ENCODE data around the gene PACRG. TPM values are rescaled to one million over a fixed set of nuclear protein-coding genes. Genes with fewer than 3 reads are reported as not detected.
A peak's percentile ranks its signal among the peaks of the same experiment; 100 is the strongest.

Gene PACRG
- total and polyA plus RNA-seq, 8 donors, result 1.8 to 28.6 (median 3.2) TPM; not detected in 2

GRCh38 chr6:163085861-163086623 lies 358.3 kb downstream of the PACRG start:
- Histone ChIP-seq H3K36me3 (no peaks in the 10 kb centered on the region), H3K27me3 (no peaks in the 10 kb centered on the region), H3K27ac (no peak overlapping the region), H3K4me3 (no peak overlapping the region), H3K4me1 (no peaks in the 10 kb centered on the region), H3K9me3 (no peaks in the 10 kb centered on the region)
- 49 to 63% (median 54%) methylated on average over 8 of the region's 8 CpGs for WGBS, 5 donors
- TF ChIP-seq CTCF (IDR thresholded peaks at IDR 0.05) (no peak), EP300 (IDR thresholded peaks at IDR 0.05) (no peak), POLR2A (IDR thresholded peaks at IDR 0.05) (no peak), POLR2AphosphoS5 (IDR thresholded peaks at IDR 0.05) (no peak)
- intact Hi-C loops (cut with DNase I; ENCODE audit: low total_unique reads), result no loop called here
- DNase-seq, result no peak

DNA sequence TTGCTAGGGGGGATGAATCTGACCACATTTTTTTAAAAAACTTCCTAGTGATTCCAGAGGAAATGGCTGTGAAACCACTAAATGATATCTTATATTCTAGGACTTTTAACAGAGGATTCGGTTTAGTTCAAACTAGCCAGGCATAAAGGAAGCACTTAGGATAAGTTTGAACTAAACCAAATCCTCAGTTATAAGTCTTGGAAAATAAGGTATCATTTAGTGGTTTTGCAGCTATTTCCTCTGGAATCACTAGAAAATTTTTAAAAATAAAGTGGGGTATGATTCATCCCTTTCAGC lies 358.8 kb downstream of the PACRG start:
- H3K27me3 ChIP-seq, result no peaks in the 10 kb centered on the region
- no peak overlapping the region for H3K27ac ChIP-seq
- no peak for DNase-seq
- TF ChIP-seq EP300 (IDR thresholded peaks at IDR 0.05) (no peak), POLR2AphosphoS5 (IDR thresholded peaks at IDR 0.05) (no peak), POLR2A (IDR thresholded peaks at IDR 0.05) (no peak), CTCF (IDR thresholded peaks at IDR 0.05) (no peak)
- H3K9me3 ChIP-seq, result no peaks in the 10 kb centered on the region
- intact Hi-C loops (cut with DNase I; ENCODE audit: low total_unique reads), result no loop called here
- 54 to 63% (median 60%) methylated on average over 1 of the region's 1 CpG for WGBS, 5 donors
- H3K4me1 ChIP-seq, result no peaks in the 10 kb centered on the region
- no peaks in the 10 kb centered on the region for H3K36me3 ChIP-seq
- H3K4me3 ChIP-seq, result no peak overlapping the region

- H3K27me3 ChIP-seq, result no peaks in the 10 kb centered on the region
- no peaks in the 10 kb centered on the region for H3K9me3 ChIP-seq
- no peak for DNase-seq
- TF ChIP-seq POLR2A (IDR thresholded peaks at IDR 0.05) (no peak), CTCF (IDR thresholded peaks at IDR 0.05) (no peak), POLR2AphosphoS5 (IDR thresholded peaks at IDR 0.05) (no peak), EP300 (IDR thresholded peaks at IDR 0.05) (no peak)
- intact Hi-C loops (cut with DNase I; ENCODE audit: low total_unique reads), result no loop called here
- no peaks in the 10 kb centered on the region for H3K4me1 ChIP-seq
- no peaks in the 10 kb centered on the region for H3K36me3 ChIP-seq
- H3K27ac ChIP-seq, result no peak overlapping the region
- H3K4me3 ChIP-seq, result no peak overlapping the region
Observed at GRCh38 chr6:163087981-163088380, 360.2 kb downstream of the PACRG start.

DNA sequence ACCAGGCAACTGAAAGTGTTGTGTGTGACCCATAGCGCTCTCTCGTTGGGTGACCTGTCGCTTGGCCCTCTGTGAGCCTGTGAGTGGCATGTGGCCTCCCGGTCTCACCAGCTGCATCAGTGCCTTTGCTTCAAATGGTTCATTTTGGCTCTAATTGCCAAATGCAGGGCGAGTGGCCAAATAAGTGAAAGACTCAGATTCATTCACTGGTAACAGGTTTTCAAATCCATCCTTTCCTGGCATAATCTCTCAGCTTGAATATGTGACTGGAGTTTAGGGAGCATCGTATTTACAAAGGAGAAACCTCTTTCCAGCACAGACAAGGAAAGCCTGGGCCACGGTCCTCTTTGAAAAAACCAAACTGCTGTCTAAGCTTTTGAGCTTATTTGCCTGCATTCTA lies 365.1 kb downstream of the PACRG start:
- no peaks in the 10 kb centered on the region for H3K9me3 ChIP-seq
- TF ChIP-seq POLR2A (IDR thresholded peaks at IDR 0.05), result no peak
- TF ChIP-seq EP300 (IDR thresholded peaks at IDR 0.05), result no peak
- TF ChIP-seq POLR2AphosphoS5 (IDR thresholded peaks at IDR 0.05), result no peak
- no peak overlapping the region for H3K4me3 ChIP-seq
- peak in 1 of 2 donors; percentile 9 for DNase-seq
- H3K36me3 ChIP-seq, result no peaks in the 10 kb centered on the region
- intact Hi-C loops (cut with DNase I; ENCODE audit: low total_unique reads), result no loop called here
- 75 to 82% (median 81%) methylated on average over 7 of the region's 7 CpGs for WGBS, 5 donors
- H3K27me3 ChIP-seq, result no peaks in the 10 kb centered on the region
- no peak overlapping the region for H3K27ac ChIP-seq
- H3K4me1 ChIP-seq, result no peaks in the 10 kb centered on the region

DNA sequence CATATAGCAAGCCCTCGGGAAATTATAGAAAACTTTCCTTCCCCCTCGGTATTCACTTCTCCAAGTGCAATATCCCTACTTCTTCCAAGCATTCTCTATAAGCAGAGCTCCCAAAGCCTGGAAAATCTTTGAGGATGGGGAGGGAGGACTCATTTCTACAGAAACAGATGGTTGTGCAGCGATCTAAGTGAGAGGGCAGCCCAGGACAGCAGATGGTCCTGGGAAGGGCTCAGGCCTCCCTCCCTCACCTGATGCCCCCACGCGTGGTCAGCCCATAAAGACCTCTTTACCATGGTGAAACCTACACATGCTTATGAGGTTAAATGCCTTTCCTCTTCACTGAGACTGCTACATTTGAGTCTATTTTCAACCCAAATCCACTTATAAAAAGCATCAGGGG lies 367.1 kb downstream of the PACRG start:
- intact Hi-C loops (cut with DNase I; ENCODE audit: low total_unique reads), result no loop called here
- Histone ChIP-seq H3K36me3 (no peaks in the 10 kb centered on the region), H3K27me3 (no peaks in the 10 kb centered on the region), H3K9me3 (peaks cover 0 to 2% (median 0%) of the 10 kb centered on the region in 4 donors), H3K4me1 (no peaks in the 10 kb centered on the region), H3K27ac (no peak overlapping the region), H3K4me3 (no peak overlapping the region)
- WGBS, 5 donors, result 67 to 93% (median 92%) methylated on average over 5 of the region's 5 CpGs
- TF ChIP-seq CTCF (IDR thresholded peaks at IDR 0.05) (no peak), POLR2AphosphoS5 (IDR thresholded peaks at IDR 0.05) (no peak), POLR2A (IDR thresholded peaks at IDR 0.05) (no peak), EP300 (IDR thresholded peaks at IDR 0.05) (no peak)
- DNase-seq, result no peak

Measured in stomach (tissue), 9 donors.